Neural cell (in vitro differentiated cells): ENCODE results near the gene SLIT3. TPM values are rescaled to one million over a fixed set of nuclear protein-coding genes. Genes with fewer than 3 reads are reported as not detected.

Experiments
- H2AFZ ChIP-seq: fragments of 200-600, 300-800 bp; sonication (generic), shearing (Covaris generic); 2 replicates; pipeline ENCODE4 v1.6.0; 2014; ENCODE audit warnings: low read depth, mild to moderate bottlenecking, antibody characterized with exemption, low read length, moderate library complexity
- H3F3A ChIP-seq: fragments of 200-600 bp; shearing (Covaris generic); 2 replicates; pipeline ENCODE4 v1.6.1; 2016; ENCODE audit warnings: mild to moderate bottlenecking, moderate library complexity, mixed read lengths, antibody characterized with exemption, low read length; ENCODE audit not compliant: insufficient read depth, poor library complexity, severe bottlenecking
- H3K27ac ChIP-seq: fragments of 200-600, 300-800 bp; sonication (generic), shearing (Covaris generic); 2 replicates; pipeline ENCODE4 v1.5.1; 2014; ENCODE audit warnings: mild to moderate bottlenecking, low read length, moderate library complexity
- H3K27me3 ChIP-seq: fragments of 300-800, 200-600 bp; sonication (generic), shearing (Covaris generic); 2 replicates; pipeline ENCODE4 v1.6.0; 2014; ENCODE audit warnings: mild to moderate bottlenecking, low read depth, low read length, moderate library complexity; ENCODE audit not compliant: insufficient read depth
- H3K36me3 ChIP-seq: fragments of 300-800, 200-600 bp; sonication (generic), shearing (Covaris generic); 2 replicates; pipeline ENCODE4 v1.5.1; 2014; ENCODE audit warnings: mild to moderate bottlenecking, antibody characterized with exemption, low read length, moderate library complexity; ENCODE audit not compliant: insufficient read depth
- H3K4me2 ChIP-seq: fragments of 300-800, 200-600 bp; sonication (generic), shearing (Covaris generic); 2 replicates; pipeline ENCODE4 v1.6.0; 2014; ENCODE audit warnings: mild to moderate bottlenecking, low read length
- H3K4me3 ChIP-seq: fragments of 300-800, 200-600 bp; sonication (generic), shearing (Covaris generic); 2 replicates; pipeline ENCODE4 v1.5.1; 2014; ENCODE audit warnings: mild to moderate bottlenecking, low read length, moderate library complexity
- H3K79me2 ChIP-seq: fragments of 200-600 bp; shearing (Covaris generic); replicated peaks from 2 replicates; pipeline ENCODE4 v1.6.0; 2014; ENCODE audit warnings: mild to moderate bottlenecking, low read length, moderate library complexity; ENCODE audit not compliant: insufficient read depth
- H3K9ac ChIP-seq: fragments of 300-800, 200-600 bp; sonication (generic), shearing (Covaris generic); 2 replicates; pipeline ENCODE4 v1.6.1; 2016; ENCODE audit warnings: mild to moderate bottlenecking, low read length, mixed read lengths
- H3K9me2 ChIP-seq: fragments of 200-600 bp; shearing (Covaris generic); 2 replicates; pipeline ENCODE4 v1.6.1; 2016; ENCODE audit warnings: mild to moderate bottlenecking, low read length, mixed read lengths; ENCODE audit not compliant: insufficient read depth
- H3K9me3 ChIP-seq: fragments of 200-600, 300-800 bp; sonication (generic), shearing (Covaris generic); 2 replicates; pipeline ENCODE4 v1.6.1; 2016; ENCODE audit warnings: mild to moderate bottlenecking, mixed run types, low read length, moderate library complexity, mixed read lengths
- H4K20me1 ChIP-seq: fragments of 200-600 bp; shearing (Covaris generic); 2 replicates; pipeline ENCODE4 v1.6.1; 2016; ENCODE audit warnings: mild to moderate bottlenecking, mixed run types; ENCODE audit not compliant: insufficient read depth
- CTCF ChIP-seq: fragments of 450-650 bp; IDR thresholded peaks from 2 replicates; pipeline ENCODE4 v1.5.1; 2014; ENCODE audit warnings: antibody characterized with exemption, mild to moderate bottlenecking, moderate library complexity; ENCODE audit not compliant: poor library complexity, severe bottlenecking
- EP300 ChIP-seq: fragments of 450-650 bp; conservative IDR thresholded peaks from 2 replicates; pipeline ENCODE4 v1.6.1; 2014; ENCODE audit warnings: antibody characterized with exemption, mild to moderate bottlenecking, moderate library complexity; ENCODE audit not compliant: poor library complexity, severe bottlenecking
- EZH2 ChIP-seq: fragments of 200-600, 300-800 bp; shearing (Covaris generic), sonication (generic); IDR thresholded peaks from 2 replicates; pipeline ENCODE4 v1.6.1; 2014; ENCODE audit warnings: antibody characterized with exemption, low read length, borderline replicate concordance, mild to moderate bottlenecking; ENCODE audit not compliant: insufficient read depth, poor library complexity, severe bottlenecking
- MXI1 ChIP-seq: fragments of 450-650 bp; conservative IDR thresholded peaks from 2 replicates; pipeline ENCODE4 v1.6.1; 2014; ENCODE audit warnings: antibody characterized with exemption, mild to moderate bottlenecking; ENCODE audit not compliant: poor library complexity, severe bottlenecking
- POLR2AphosphoS5 ChIP-seq: IDR thresholded peaks from 2 replicates; pipeline ENCODE4 v1.6.1; 2012
- RAD21 ChIP-seq: fragments of 450-650 bp; conservative IDR thresholded peaks from 2 replicates; pipeline ENCODE4 v1.6.1; 2014; ENCODE audit warnings: antibody characterized with exemption, mild to moderate bottlenecking, moderate library complexity
- REST ChIP-seq: IDR thresholded peaks from 2 replicates; pipeline ENCODE4 v1.6.1; 2012; ENCODE audit warnings: borderline replicate concordance
- SMC3 ChIP-seq: fragments of 450-650 bp; conservative IDR thresholded peaks from 2 replicates; pipeline ENCODE4 v1.6.1; 2014; ENCODE audit warnings: antibody characterized with exemption, mild to moderate bottlenecking, moderate library complexity; ENCODE audit not compliant: poor library complexity
- TAF1 ChIP-seq: IDR thresholded peaks from 2 replicates; pipeline ENCODE4 v1.6.1; 2012; ENCODE audit warnings: low read depth
- polyA plus RNA-seq: library from polyadenylated mRNA; depleted of rRNA; stranded (reverse); fragments of >200 nt; gene quantifications from 2 replicates; pipeline ENCODE4 v1.2.3, GENCODE V29; 2014

Gene SLIT3
- polyA plus RNA-seq, 1 donor from 2014 or later: 1.2 TPM

GRCh38 chr5:168832308-168832707 lies 468.6 kb downstream of the SLIT3 start:
- Histone ChIP-seq H3K9ac (no peak overlapping the region), H4K20me1 (no peaks in the 10 kb centered on the region), H3K36me3 (no peaks in the 10 kb centered on the region), H3K9me2 (no peaks in the 10 kb centered on the region), H3K4me3 (no peak overlapping the region), H3K9me3 (no peaks in the 10 kb centered on the region), H3F3A (no peaks in the 10 kb centered on the region), H2AFZ (no peak overlapping the region), H3K27ac (no peak overlapping the region), H3K27me3 (peaks cover 29% of the 10 kb centered on the region), H3K4me2 (no peak overlapping the region), H3K79me2 (no peaks in the 10 kb centered on the region)
- TF ChIP-seq TAF1: no peak
- no peak for TF ChIP-seq SMC3
- TF ChIP-seq MXI1: no peak
- no peak for TF ChIP-seq REST
- no peak for TF ChIP-seq POLR2AphosphoS5
- no peak for TF ChIP-seq EP300
- no peak for TF ChIP-seq CTCF
- TF ChIP-seq RAD21: no peak
- TF ChIP-seq EZH2: no peak

- TF ChIP-seq MXI1 (no peak), RAD21 (no peak), EZH2 (no peak), SMC3 (no peak), EP300 (no peak), REST (no peak), CTCF (no peak), TAF1 (no peak), POLR2AphosphoS5 (no peak)
- Histone ChIP-seq H3K27ac (no peak overlapping the region), H4K20me1 (no peaks in the 10 kb centered on the region), H3K9me2 (no peaks in the 10 kb centered on the region), H3K36me3 (no peaks in the 10 kb centered on the region), H3K27me3 (peaks cover 29% of the 10 kb centered on the region), H2AFZ (no peak overlapping the region), H3F3A (no peaks in the 10 kb centered on the region), H3K4me2 (no peak overlapping the region), H3K9me3 (no peaks in the 10 kb centered on the region), H3K79me2 (no peaks in the 10 kb centered on the region), H3K4me3 (no peak overlapping the region), H3K9ac (no peak overlapping the region)
Measured at GRCh38 chr5:168831383-168831782, 469.6 kb downstream of the SLIT3 start.
